CD4-positive, alpha-beta T cell treated with Interleukin-4 for 1 hour (primary cell): Measurements from ENCODE around the gene PRLHR.

Experiments used
- DNase-seq, 2 donors: peaks; one replicate each; pipeline ENCODE4 v3.0.0-alpha.2; 2020 to 2022

The PRLHR gene

DNA sequence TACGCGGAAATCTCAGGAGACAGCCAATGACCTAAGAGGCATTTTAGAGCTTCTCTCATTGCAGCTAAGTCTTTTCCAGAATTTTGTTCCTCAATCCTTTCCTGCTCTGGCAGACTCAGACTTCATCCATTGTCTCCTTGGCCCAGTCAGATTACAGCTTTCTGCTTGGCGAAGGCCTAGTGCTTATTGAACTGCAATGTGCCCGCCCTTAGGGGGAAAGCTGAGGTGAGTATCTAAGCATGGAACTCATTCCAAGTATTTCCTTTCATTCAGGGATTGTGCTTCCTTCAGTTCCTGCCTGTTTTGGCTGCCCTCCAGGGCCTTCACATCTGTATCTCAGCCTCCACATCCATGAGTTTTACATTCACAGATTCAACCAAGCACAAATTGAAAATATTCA, 37.5 kb downstream of the PRLHR start:
- no peak for DNase-seq

DNA sequence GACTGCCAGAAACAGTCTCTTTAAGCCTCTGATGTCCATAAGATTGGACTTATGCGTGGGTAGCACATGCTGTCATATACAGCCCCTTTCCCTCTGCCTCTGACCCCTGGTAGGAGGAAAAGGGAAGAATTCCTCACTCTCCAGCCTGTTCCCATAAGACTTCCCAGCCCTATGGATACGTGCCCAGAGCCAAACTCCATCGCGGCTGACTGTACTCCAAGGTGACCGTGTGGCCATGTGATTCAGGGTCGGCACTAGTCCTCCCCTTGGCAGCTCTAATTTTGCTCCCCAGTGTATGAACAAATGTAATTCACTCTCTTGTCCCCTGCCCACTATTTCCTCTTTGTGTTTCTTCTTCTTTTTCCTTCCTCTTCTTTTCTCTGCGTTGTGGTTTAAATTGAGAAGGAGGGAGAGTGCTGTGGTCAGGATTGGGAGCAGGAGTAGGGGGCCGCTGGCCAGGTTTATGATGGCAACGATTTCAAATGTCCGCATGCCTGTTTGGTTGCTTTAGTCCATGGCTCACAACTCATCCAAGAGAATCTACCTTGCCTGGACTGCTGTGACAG, 43.8 kb downstream of the PRLHR start:
- no peak for DNase-seq

DNA sequence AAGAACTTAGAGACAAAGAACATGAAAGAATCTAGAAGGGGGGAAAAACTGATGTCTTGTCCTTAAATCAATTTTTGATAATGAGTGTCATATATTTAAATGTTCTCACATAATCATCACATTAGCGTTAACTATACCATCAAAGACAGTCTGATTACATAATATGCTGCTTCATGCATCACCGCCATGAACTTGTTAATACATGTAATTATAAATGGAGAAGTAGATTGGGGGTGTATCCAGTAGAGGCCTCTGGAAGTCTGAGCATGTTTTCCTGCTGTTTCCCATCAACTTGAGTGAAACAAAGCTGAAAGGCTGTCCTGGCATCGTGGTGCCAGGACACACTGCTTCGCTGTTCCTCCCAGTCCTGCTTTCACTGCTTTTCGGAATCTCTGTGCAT, 48.2 kb downstream of the PRLHR start:
- no peak for DNase-seq

DNA sequence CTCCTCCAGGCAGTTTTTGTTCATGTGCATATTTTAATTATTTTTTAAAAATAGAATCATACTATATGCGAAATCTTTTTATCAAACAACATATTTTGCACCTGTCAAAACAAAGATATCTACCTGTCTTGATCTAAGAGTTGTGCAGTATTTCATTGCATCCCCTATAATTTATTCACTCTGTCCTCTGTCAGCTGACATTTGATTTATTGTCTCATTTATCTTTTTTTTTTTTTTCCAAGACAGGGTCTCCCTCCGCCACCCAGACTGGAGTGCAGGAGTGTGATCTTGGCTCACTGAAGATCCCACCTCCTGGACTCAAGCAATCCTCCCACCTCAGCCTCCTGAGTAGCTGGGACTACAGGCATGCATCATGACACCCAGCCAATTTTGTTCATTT, 49.0 kb downstream of the PRLHR start:
- no peak for DNase-seq

DNA sequence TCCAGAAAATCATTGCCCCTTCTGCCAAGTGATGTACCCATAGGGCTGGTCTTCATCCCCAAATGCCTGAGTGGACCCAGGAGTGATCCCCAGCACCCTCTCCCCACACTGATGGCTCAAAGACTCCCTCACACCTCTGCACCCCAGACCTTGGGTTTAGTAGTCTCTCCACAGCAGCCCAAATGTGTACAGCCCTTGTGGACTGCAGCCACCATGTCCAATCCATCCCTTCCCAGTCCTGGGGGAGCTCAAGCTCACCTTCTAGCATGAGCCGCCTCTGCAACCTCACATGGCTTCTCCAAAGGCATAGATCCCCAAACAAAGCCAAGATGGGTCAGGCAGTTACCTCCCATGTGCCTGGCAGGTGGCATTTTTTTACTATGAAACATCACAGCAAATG, 50.1 kb downstream of the PRLHR start:
- no peak for DNase-seq

DNA sequence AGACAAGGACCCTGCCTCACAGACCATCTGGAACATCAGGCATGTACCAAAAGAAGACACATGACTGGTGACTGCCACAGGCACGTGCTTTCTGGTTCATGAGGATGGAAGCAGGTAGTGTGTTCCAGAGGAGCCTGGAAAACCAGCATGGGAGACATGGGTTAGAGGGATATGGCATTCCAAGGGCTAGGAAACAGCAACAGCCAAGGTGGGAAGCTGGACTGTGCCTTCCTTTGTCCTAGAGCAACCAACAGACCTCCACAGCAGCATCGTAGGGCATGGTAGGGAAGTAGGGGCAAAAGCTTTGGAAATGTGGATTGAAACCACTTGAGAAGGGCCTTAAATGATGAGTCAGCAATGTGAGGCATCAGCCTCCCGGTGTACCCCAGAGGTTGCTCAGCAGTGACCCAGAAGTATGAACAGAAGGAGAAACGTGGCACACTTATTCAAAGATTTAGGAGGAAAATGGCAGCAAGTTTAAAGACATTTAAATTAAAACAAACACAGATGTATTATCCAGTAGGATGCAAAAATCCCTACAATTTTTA, 51.0 kb downstream of the PRLHR start:
- DNase-seq: no peak

DNA sequence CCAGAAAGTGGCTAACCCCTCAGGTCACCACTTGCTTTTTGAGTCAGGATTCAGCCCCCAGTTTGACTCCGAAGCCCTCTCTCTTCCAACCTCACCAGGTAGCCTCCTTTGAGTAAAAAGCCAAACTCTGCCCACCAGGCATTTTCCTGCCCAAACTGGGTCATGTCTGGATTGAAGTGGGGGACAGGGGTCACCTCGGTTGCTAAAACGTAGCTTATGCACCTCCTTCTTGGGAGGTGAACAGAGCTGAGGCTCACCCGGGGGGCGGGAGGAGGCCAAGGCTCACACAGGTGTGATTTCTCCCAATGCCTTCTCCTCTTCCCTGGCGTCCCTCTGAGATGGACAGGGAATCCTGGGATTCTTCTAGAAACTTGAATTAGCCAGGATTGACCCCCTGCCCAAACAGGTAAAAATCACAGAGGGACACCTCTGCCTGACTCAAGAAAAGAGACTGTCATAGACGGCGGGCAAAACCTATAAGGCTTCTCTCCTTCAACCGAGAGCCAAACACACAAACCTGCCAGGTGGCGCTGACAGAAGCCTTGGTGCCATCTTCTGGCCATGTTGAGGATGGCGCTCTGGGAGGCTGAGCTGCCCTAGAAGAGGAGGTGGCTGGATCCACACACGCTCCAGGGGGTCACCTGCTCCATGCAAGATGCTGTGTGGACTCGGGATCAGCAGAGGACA, 51.6 kb downstream of the PRLHR start:
- peak; percentile 19 to 39 for DNase-seq

DNA sequence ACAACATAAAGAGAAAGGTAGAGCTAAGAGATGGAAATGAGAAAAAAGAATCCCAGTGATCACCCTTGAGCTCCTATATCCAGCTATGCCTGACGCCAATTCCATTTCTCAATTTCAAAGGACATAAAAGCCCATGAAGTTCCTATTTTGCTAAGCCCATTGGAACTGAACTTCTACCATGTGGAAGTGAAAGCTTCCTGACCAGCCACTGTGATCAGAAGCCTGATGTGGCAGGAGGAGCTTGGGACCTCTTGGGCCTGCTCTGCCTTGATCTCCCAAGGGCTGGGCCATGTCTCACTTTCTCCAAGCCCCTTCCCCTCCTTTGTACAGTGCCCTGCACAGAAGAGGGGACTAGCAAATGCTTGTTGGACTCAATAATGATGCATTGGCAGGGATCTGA, 52.7 kb downstream of the PRLHR start:
- no peak for DNase-seq

DNA sequence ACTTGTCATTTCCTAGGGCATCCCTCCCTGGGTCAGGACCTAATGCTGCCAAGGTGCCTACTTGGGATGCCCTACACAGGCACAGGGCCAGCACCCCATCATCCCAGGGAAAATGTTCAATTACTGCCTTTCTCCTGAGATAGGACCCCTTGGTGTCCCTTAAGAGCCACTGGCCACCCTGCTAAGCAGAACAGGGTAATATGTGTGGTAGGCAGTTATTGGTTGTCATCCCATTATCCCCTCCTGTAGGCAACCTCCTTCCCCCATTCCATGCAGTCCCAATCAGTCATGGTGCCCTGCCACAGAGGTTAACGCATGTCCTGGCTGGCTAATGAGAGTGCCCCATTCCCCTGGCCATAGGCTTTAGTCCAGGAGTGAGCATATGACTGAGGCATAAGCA, 53.2 kb downstream of the PRLHR start:
- DNase-seq: no peak

DNA sequence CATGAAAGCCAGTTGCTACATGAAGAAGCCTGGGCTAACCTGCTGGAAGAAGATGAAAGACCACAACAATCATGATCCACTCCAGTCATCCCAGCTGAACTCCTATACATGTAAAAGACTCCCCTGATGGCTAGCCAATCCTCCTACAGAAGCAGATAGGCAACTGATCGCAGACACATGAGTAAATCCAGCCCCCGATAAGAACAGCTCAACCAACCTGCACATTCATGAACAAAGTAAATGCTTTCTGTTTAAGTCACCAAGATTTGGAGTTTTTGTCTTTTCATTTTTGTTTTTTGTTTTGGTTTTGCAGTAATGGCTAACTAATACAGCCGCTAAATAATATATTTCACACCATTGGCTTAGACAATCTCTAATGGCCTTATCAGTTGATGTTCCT, 53.7 kb downstream of the PRLHR start:
- no peak for DNase-seq
